H9 (cell line): ENCODE results near the gene ADAMTS3. TPM values are rescaled to one million over a fixed set of nuclear protein-coding genes. Genes with fewer than 3 reads are reported as not detected.

ENCODE experiments used
- DNase-seq: peaks from one replicate; pipeline ENCODE4 v3.0.0-alpha.2; 2017
- H2AFZ ChIP-seq: one replicate; pipeline ENCODE4 v1.6.1; 2013; ENCODE audit warnings: mild to moderate bottlenecking, low read length, control low read depth, moderate library complexity
- H2AK5ac ChIP-seq: 2 replicates; pipeline ENCODE4 v1.6.1; 2013; ENCODE audit warnings: low read length, control low read depth, mixed read lengths; ENCODE audit not compliant: insufficient read length
- H2BK120ac ChIP-seq: one replicate; pipeline ENCODE4 v1.6.1; 2013; ENCODE audit warnings: low read depth, mild to moderate bottlenecking, low read length, control low read depth, inconsistent platforms; ENCODE audit not compliant: poor library complexity, severe bottlenecking
- H2BK12ac ChIP-seq: 2 replicates; pipeline ENCODE4 v1.6.1; 2013; ENCODE audit warnings: low read length, control low read depth, mixed read lengths, low read depth; ENCODE audit not compliant: insufficient read length
- H2BK15ac ChIP-seq: 2 replicates; pipeline ENCODE4 v1.6.1; 2013; ENCODE audit warnings: low read depth, low read length, control low read depth
- H2BK20ac ChIP-seq: one replicate; pipeline ENCODE4 v1.6.1; 2013; ENCODE audit warnings: low read depth, mild to moderate bottlenecking, low read length, control low read depth, inconsistent platforms; ENCODE audit not compliant: poor library complexity, severe bottlenecking
- H2BK5ac ChIP-seq: 2 replicates; pipeline ENCODE4 v1.6.1; 2013; ENCODE audit warnings: low read length, control low read depth, mixed read lengths; ENCODE audit not compliant: insufficient read length
- H3K14ac ChIP-seq: 2 replicates; pipeline ENCODE4 v1.6.1; 2013; ENCODE audit warnings: low read length, control low read depth; ENCODE audit not compliant: insufficient read depth
- H3K18ac ChIP-seq: 2 replicates; pipeline ENCODE4 v1.6.1; 2013; ENCODE audit warnings: low read depth, mild to moderate bottlenecking, mixed read lengths, low read length, control low read depth; ENCODE audit not compliant: insufficient read length
- H3K23ac ChIP-seq: 2 replicates; pipeline ENCODE4 v1.6.1; 2013; ENCODE audit warnings: low read length, control low read depth, mixed read lengths, low read depth; ENCODE audit not compliant: insufficient read length
- H3K23me2 ChIP-seq: 2 replicates; pipeline ENCODE4 v1.6.1; 2013; ENCODE audit warnings: low read depth, mild to moderate bottlenecking, mixed read lengths, low read length, control low read depth; ENCODE audit not compliant: insufficient read length, poor library complexity, severe bottlenecking
- H3K27ac ChIP-seq: 2 replicates; pipeline ENCODE4 v1.5.1; 2013; ENCODE audit warnings: low read length, control low read depth, mixed read lengths, low read depth; ENCODE audit not compliant: insufficient read length
- H3K27me3 ChIP-seq: 2 replicates; pipeline ENCODE4 v1.6.1; 2013; ENCODE audit warnings: low read length, control low read depth, inconsistent platforms; ENCODE audit not compliant: insufficient read depth
- H3K4ac ChIP-seq: 2 replicates; pipeline ENCODE4 v1.6.1; 2013; ENCODE audit warnings: low read depth, mild to moderate bottlenecking, control low read depth, inconsistent platforms, low read length, moderate library complexity
- H3K4me1 ChIP-seq: 2 replicates; pipeline ENCODE4 v1.6.1; 2013; ENCODE audit warnings: low read length, control low read depth, inconsistent platforms; ENCODE audit not compliant: insufficient read depth
- H3K4me2 ChIP-seq: 2 replicates; pipeline ENCODE4 v1.6.1; 2013; ENCODE audit warnings: low read length, control low read depth, mixed read lengths; ENCODE audit not compliant: insufficient read length, insufficient read depth
- H3K56ac ChIP-seq: 2 replicates; pipeline ENCODE4 v1.6.1; 2013; ENCODE audit warnings: low read depth, mild to moderate bottlenecking, mixed read lengths, low read length, control low read depth; ENCODE audit not compliant: insufficient read length
- H3K79me1 ChIP-seq: 2 replicates; pipeline ENCODE4 v1.6.1; 2013; ENCODE audit warnings: low read depth, mild to moderate bottlenecking, moderate library complexity, low read length, control low read depth, inconsistent platforms; ENCODE audit not compliant: insufficient read depth, poor library complexity, severe bottlenecking
- H3K79me2 ChIP-seq: 2 replicates; pipeline ENCODE4 v1.6.1; 2013; ENCODE audit warnings: low read length, control low read depth, inconsistent platforms; ENCODE audit not compliant: insufficient read depth
- H3K9ac ChIP-seq: 2 replicates; pipeline ENCODE4 v1.6.1; 2013; ENCODE audit warnings: low read length, control low read depth, mixed read lengths; ENCODE audit not compliant: insufficient read length; ENCODE audit errors: extremely low read depth
- H3K9me3 ChIP-seq: one replicate; pipeline ENCODE4 v1.6.1; 2013; ENCODE audit warnings: low read depth, low read length, inconsistent platforms; ENCODE audit not compliant: control insufficient read depth
- H3T11ph ChIP-seq: one replicate; pipeline ENCODE4 v1.6.1; 2013; ENCODE audit warnings: mild to moderate bottlenecking, low read length, control low read depth, inconsistent platforms
- H4K20me1 ChIP-seq: one replicate; pipeline ENCODE4 v1.6.1; 2013; ENCODE audit not compliant: control insufficient read depth, insufficient read length, insufficient read depth
- H4K5ac ChIP-seq: 2 replicates; pipeline ENCODE4 v1.6.1; 2013; ENCODE audit warnings: low read depth, mild to moderate bottlenecking, mixed read lengths, low read length, control low read depth; ENCODE audit not compliant: insufficient read length
- H4K8ac ChIP-seq: replicated peaks from 2 replicates; pipeline ENCODE4 v1.6.1; 2013; ENCODE audit warnings: low read length, control low read depth, mixed read lengths, low read depth; ENCODE audit not compliant: insufficient read length
- H4K91ac ChIP-seq: 2 replicates; pipeline ENCODE4 v1.6.1; 2013; ENCODE audit warnings: low read depth, mild to moderate bottlenecking, moderate library complexity, mixed read lengths, low read length, control low read depth; ENCODE audit not compliant: insufficient read length
- H3K27ac Mint-ChIP-seq, 3 experiments: 2 replicates in 2 of 3; 3 replicates in 1 of 3; pipeline ENCODE4 v1.8.0; 2020 to 2021; ENCODE audit warnings: mixed read lengths in 3 of 3, mild to moderate bottlenecking in 1 of 3, moderate library complexity in 1 of 3
- H3K27me3 Mint-ChIP-seq: 2 replicates; pipeline ENCODE4 v1.8.0; 2021; ENCODE audit warnings: low read depth, mild to moderate bottlenecking, moderate library complexity, mixed read lengths
- H3K36me3 Mint-ChIP-seq, 3 experiments: 2 replicates in 2 of 3; 3 replicates in 1 of 3; pipeline ENCODE4 v1.8.0; 2020 to 2021; ENCODE audit warnings: low read depth in 3 of 3, mixed read lengths in 3 of 3; ENCODE audit not compliant: insufficient read depth in 1 of 3
- H3K4me1 Mint-ChIP-seq, 2 experiments: 2 replicates each; pipeline ENCODE4 v1.8.0; 2020; ENCODE audit warnings: mixed read lengths in 2 of 2
- H3K4me3 Mint-ChIP-seq, 2 experiments: 2 replicates in 1 of 2; 3 replicates in 1 of 2; pipeline ENCODE4 v1.8.0; 2020 to 2021; ENCODE audit warnings: mild to moderate bottlenecking in 2 of 2, mixed read lengths in 2 of 2, moderate library complexity in 1 of 2
- H3K9me3 Mint-ChIP-seq, 2 experiments: 2 replicates in 1 of 2; 3 replicates in 1 of 2; pipeline ENCODE4 v1.8.0; 2020; ENCODE audit warnings: mild to moderate bottlenecking in 2 of 2, mixed read lengths in 2 of 2, moderate library complexity in 1 of 2
- CTCF ChIP-seq: fragments of 200-600 bp; sonication (generic); conservative IDR thresholded peaks from 3 replicates; pipeline ENCODE4 v1.8.0; 2021; ENCODE audit warnings: antibody characterized with exemption, mild to moderate bottlenecking
- total RNA-seq: library from RNA; stranded (reverse); gene quantifications from 2 replicates; pipeline ENCODE4 v1.2.1, GENCODE V29; 2021

Gene ADAMTS3
- total RNA-seq, 1 experiment from 2014 or later, result 1.1 TPM

- H3K9me3 Mint-ChIP-seq, result peaks cover 11 to 16% of the 10 kb centered on the region in 2 experiments
- no peak overlapping the region for H3K14ac ChIP-seq
- H2BK5ac ChIP-seq, result no peak overlapping the region
- H3K4ac ChIP-seq, result no peak overlapping the region
- no peaks in the 10 kb centered on the region for H3K27me3 ChIP-seq
- no peak overlapping the region for H2BK15ac ChIP-seq
- no peak overlapping the region for H3T11ph ChIP-seq
- no peak overlapping the region for H4K5ac ChIP-seq
- H3K18ac ChIP-seq, result no peak overlapping the region
- H3K23ac ChIP-seq, result no peak overlapping the region
- no peaks in the 10 kb centered on the region for H4K20me1 ChIP-seq
- H3K27me3 Mint-ChIP-seq, result peaks cover 1% of the 10 kb centered on the region; the same call in 1 of the 2 replicates
- H4K8ac ChIP-seq, result no peak overlapping the region
- no peak for TF ChIP-seq CTCF
- no peaks in the 10 kb centered on the region for H3K79me1 ChIP-seq
- H4K91ac ChIP-seq, result no peak overlapping the region
- H3K4me2 ChIP-seq, result no peak overlapping the region
- H3K9ac ChIP-seq, result no peak overlapping the region
- no peaks in the 10 kb centered on the region for H3K4me1 ChIP-seq
- H2AFZ ChIP-seq, result no peak overlapping the region
- H2BK12ac ChIP-seq, result no peak overlapping the region
- no peak overlapping the region for H3K56ac ChIP-seq
- no peak overlapping the region for H3K4me3 Mint-ChIP-seq
- no peak overlapping the region for H2AK5ac ChIP-seq
- no peak overlapping the region for H3K27ac ChIP-seq
- peaks cover 5 to 6% of the 10 kb centered on the region in 2 experiments for H3K4me1 Mint-ChIP-seq
- no peaks in the 10 kb centered on the region for H3K23me2 ChIP-seq
- no peak overlapping the region for H2BK20ac ChIP-seq
- no peaks in the 10 kb centered on the region for H3K79me2 ChIP-seq
- H3K9me3 ChIP-seq, result peaks cover 8% of the 10 kb centered on the region
- H3K27ac Mint-ChIP-seq, result peak overlapping the region in 1 of 3 experiments; percentile 1; a peak in 2 of 7 replicates
- DNase-seq, result no peak
- H3K36me3 Mint-ChIP-seq, result peaks cover 7 to 11% (median 11%) of the 10 kb centered on the region in 3 experiments
- H2BK120ac ChIP-seq, result no peak overlapping the region
Measured at GRCh38 chr4:72239487-72240116, 329.4 kb downstream of the ADAMTS3 start.
